Muscle of arm (tissue), 12 donors: Measurements from ENCODE around the gene LEUTX. TPM values are rescaled to one million over a fixed set of nuclear protein-coding genes. Genes with fewer than 3 reads are reported as not detected.
A peak's percentile ranks its signal among the peaks of the same experiment; 100 is the strongest.
"Not testable (repeated sequence)": the region's sequence is repeated elsewhere in the genome, so short reads cannot be mapped to it uniquely, and the experiment has no call there.

ENCODE experiments used
- DNase-seq: peaks from one replicate; pipeline ENCODE4 v3.0.0-alpha.2; 2013
- polyA plus RNA-seq, 12 donors: library from polyadenylated mRNA; unstranded; fragments of 120-200 nt; gene quantifications; one replicate each; pipeline ENCODE4 v1.2.1, GENCODE V29; 2013; ENCODE audit not compliant: insufficient read length in 12 of 12

LEUTX gene
- polyA plus RNA-seq, 12 donors = not detected

DNA sequence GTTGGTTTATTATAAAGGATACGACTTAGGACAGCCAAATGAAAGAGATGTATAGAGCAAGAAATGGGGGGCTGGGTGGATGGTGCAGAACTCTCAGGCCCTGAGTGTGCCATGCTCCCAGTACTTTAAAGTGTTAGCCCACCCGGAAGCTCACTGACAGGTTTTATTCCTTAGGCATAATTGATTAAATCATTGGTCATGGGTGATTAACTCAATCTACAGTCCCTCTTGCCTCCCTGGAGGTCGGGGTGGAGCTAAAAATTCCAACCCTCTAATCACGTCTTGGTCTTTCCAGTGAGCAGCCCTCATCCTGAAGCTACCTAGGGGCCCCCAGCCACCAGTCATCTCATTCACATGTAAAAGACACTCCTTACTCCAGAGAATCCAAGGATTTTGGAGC lies 9.9 kb upstream of the LEUTX start:
- DNase-seq = no peak

DNA sequence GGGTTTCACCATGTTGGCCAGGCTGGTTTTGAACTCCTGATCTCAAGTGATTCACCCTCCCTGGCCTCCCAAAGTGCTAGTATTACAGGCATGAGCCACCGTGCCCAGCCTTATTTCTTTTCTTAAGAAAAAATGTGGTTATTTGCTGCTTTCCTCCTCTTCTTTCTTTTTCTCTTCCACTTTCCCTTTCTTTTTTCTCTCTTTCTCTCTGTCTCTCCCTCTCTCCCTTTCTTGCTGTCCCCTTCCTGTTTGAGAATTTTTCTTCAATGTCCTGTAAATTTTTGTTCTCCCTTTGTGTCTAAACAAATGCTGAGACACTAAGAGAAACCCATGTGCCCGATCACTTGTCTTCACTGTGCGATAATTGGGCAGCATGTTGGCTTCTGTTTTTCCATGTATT lies 2.2 kb downstream of the LEUTX start:
- no peak for DNase-seq

- DNase-seq = no peak
These were observed 9.6 kb downstream of the LEUTX start for GRCh38 chr19:39788244-39788643.

GRCh38 chr19:39792999-39793546 lies 14.4 kb downstream of the LEUTX start:
- DNase-seq = peak; percentile 80

GRCh38 chr19:39795001-39795400 lies 16.3 kb downstream of the LEUTX start:
- no peak for DNase-seq

DNA sequence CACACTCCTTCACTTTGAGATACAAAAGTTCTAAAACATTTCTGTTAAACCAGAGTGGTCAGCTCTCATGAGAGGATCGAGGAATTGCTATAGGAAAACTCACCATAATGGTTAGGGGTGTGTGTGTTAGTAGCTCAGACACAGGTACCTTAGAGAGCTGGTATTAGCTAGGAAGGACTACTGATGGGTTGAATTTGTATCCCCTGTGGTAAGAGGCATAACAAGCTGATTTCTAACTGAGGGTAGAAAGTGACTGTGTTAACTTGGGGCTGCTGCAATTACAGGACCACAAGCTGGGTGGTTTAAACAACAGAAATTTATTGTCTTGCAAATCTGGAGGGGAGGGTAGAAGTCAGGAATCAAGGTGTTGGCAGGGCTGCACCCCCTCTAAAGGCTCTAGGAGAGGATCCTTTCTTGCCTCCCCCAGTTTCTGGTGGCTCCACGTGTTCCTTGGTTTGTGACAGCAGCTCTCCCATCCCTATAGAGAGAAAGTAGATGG lies 17.4 kb downstream of the LEUTX start:
- DNase-seq = no peak

DNA sequence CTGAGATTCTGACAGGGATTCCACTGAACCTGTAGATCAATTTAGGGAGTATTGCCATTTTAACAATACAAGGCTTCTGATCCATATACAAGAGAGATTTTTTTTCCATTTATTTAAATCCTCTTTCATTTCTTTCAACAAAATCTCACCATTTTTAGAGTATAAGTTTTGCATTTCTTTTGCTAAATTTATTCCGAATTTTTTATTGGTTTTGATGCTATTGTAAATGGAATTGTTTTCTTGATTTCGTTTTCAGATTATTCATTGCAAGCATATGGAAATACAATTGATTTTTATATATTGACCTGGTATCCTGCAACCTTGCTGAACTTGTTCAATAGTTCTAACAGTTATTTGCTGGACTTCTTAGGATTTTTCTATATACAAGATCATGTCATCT lies 18.4 kb downstream of the LEUTX start:
- no peak for DNase-seq

DNA sequence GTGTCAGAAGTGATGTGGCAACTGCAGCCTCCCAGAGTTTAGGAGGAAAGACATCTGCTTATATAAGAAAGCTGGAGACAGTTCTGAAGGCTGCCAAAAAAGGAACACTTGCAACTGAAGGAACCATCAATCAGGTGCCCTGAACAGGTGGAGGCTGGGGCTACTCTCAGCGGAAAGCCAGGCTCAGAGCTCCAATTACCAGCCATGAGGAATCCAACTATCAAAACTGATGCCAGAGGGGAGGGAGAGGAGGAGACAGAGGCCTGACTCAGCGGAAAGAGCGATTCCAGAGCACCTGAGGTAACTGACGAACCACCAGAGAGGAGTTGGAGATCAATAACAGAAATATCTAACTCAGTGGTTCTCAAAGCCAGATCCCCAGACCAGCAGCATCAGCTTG lies 24.3 kb downstream of the LEUTX start:
- no peak for DNase-seq

DNA sequence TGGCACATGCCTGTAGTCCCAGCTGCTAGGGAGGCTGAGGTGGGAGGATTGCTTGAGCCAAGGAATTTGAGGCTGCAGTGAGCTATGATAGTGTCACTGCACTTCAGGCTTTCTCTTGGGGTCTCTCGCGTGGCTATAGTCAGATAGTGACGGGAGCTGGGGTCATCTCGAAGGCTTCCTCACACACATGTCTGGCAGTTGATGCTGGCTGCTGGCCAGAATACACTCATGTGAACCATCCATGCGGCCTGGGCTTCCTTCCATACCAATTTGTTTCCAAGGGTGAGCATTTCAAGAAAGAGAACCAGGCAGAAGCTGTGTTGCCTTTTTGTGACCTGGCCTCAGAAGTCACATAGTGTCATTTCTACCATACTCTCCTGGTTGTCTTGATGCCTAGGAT lies 26.4 kb downstream of the LEUTX start:
- DNase-seq = no peak

DNA sequence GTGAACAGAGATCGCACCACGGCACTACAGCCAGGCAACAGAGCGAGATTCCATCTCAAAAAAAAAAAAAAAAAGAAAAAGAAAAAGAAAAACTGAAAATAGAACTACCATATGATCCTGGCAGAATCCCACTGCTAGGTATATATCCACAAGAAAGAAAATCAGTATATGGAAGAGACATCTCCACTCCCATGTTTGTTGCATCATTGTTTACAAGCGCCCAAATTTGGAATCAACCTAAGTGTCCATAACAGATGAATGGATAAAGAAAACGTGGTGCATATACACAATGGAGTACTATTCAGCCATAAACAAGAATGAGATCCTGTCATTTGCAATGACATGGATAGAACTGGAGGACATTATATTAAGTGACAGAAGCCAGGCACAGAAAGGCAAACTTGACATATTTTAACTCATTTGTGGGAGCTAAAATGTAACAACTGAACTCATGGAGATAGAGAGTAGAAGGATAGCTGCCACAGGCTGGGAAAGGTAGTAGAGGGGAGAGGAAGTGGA lies 29.3 kb downstream of the LEUTX start:
- DNase-seq = no peak

- DNase-seq = not testable (repeated sequence)
These were observed 30.0 kb downstream of the LEUTX start for GRCh38 chr19:39808688-39809087.

DNA sequence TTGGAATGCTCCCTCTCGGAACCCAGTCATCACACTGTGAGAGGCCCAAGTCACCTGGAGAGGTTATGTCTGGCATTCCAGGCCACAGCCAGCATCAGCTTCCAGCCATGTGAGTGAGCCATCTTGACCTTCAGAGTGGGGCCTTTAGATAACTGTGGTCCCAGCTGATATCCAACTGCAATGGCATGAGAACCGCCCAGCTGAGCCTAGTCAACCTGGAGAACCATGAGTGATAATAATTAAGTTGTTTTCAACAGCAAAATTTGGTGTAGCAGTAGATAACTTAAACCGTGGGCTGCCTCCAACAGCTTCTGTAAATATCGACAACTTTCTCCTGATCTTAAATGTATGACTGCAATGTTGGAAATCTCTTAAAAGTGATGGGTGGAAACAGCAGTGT lies 30.7 kb downstream of the LEUTX start:
- DNase-seq = no peak

- DNase-seq = no peak
These were observed 31.8 kb downstream of the LEUTX start for GRCh38 chr19:39810424-39810823.

GRCh38 chr19:39811064-39811463 lies 32.4 kb downstream of the LEUTX start:
- DNase-seq = no peak

- no peak for DNase-seq
These were observed 34.8 kb downstream of the LEUTX start for GRCh38 chr19:39813264-39813993.

GRCh38 chr19:39814111-39814510 lies 35.5 kb downstream of the LEUTX start:
- not testable (repeated sequence) for DNase-seq

DNA sequence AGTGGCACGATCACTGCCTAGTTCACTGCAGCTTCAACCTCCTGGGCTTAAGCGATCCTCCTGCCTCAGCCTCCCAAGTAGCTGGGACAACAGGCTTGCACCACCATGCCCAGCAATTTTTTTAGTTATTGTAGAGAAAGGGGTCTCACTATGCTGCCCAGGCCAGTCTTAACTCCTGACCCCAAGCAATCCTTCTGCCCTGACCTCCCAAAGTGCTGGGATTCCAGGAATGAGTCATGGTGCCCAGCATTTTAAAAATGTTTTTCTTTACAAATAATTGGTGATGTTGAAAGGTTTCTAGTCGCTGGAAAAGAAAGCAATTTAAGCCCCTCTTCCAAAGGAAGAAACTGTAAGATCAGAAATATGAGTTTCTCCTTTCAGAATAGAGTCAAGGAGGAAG lies 35.9 kb downstream of the LEUTX start:
- DNase-seq = no peak

- no peak for DNase-seq
These were observed 37.8 kb downstream of the LEUTX start for GRCh38 chr19:39816287-39817048.

DNA sequence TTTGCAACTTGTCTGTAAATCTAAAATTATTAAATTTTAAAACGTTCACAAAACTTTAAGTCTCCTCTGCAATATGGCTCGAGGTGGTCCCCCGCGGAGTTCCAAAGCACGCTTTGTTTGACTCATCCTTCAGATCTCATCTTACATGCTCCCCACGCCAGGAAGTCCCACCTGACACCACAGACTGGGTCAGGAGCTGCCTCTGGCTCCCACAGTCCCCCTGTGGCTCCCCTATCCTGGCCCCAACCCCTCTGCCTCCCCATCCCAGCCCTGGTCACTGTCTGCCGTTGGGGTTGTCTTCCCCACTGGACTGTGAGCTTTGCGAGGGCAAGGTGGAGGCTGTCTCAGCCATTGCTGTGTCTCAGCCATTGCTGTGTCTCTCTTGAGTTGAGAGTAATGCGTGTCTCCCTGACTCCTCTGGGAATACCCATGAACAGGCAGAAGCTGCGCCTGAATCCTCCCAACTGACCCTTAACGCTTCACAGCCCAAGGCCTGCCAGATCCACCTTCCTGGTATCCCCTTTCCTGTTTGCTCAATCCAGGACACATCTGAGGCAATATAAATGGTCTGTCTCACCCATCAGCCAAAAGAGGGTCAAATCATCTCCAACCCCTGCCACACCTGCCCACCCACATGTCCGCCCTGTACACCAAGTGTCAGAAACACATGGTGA lies 39.4 kb downstream of the LEUTX start:
- DNase-seq = no peak

GRCh38 chr19:39818626-39819097 lies 40.0 kb downstream of the LEUTX start:
- no peak for DNase-seq

DNA sequence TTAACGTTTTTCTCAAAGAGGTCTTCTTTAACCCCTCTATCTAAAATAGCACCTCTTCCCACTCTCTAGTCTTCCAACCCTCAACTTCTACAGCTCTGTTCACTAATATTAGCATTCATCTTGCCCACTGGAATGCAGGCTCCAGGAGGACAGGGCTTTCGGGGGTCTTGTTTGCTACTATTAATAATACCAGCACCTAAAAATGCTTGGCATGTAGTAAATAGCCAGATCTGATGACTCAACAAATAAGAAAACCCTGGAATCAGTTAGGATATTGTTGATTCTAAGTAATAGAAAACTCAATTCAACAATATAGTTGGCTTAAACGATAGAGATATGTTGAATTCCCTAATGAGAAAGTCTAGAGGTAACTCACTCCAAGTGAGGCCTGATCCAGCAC lies 41.1 kb downstream of the LEUTX start:
- DNase-seq = no peak

DNA sequence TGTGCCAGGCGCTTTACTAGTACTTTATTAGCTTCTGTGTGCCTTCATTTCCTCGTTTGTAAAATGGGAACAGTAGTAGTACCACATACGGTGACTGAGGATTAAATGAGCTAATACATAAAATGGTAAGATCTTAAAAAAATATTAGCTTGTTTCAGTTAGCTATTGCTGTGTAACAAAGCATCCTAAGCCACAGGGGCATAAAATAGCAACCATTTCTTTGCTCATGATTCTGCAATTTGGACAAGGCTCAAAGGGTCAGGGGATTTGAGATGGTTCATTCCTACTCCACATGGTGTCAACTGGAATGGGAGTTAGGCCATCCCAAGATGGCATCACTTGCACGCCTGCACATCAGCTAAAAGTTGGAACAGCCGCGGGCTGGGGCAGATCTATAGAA lies 42.0 kb downstream of the LEUTX start:
- no peak for DNase-seq
